Osteocyte (in vitro differentiated cells): ENCODE data around the gene AMDHD2. TPM values are rescaled to one million over a fixed set of nuclear protein-coding genes. Genes with fewer than 3 reads are reported as not detected.

ENCODE experiments used
- DNase-seq: peaks from one replicate; pipeline ENCODE4 v3.0.0; 2021; ENCODE audit warnings: mixed read lengths; ENCODE audit not compliant: unreplicated experiment; ENCODE audit errors: extremely low spot score
- H3K27ac Mint-ChIP-seq: one replicate; pipeline ENCODE4 v1.8.0; 2021; ENCODE audit warnings: mild to moderate bottlenecking, mixed read lengths; ENCODE audit not compliant: unreplicated experiment
- H3K27me3 Mint-ChIP-seq: one replicate; pipeline ENCODE4 v1.8.0; 2021; ENCODE audit warnings: mixed read lengths; ENCODE audit not compliant: unreplicated experiment
- H3K36me3 Mint-ChIP-seq: one replicate; pipeline ENCODE4 v1.8.0; 2021; ENCODE audit warnings: mixed read lengths; ENCODE audit not compliant: unreplicated experiment
- H3K4me1 Mint-ChIP-seq: one replicate; pipeline ENCODE4 v1.8.0; 2021; ENCODE audit warnings: mixed read lengths; ENCODE audit not compliant: unreplicated experiment
- H3K4me3 Mint-ChIP-seq: one replicate; pipeline ENCODE4 v1.8.0; 2021; ENCODE audit warnings: mild to moderate bottlenecking, moderate library complexity, mixed read lengths; ENCODE audit not compliant: unreplicated experiment
- H3K9me3 Mint-ChIP-seq: one replicate; pipeline ENCODE4 v1.8.0; 2021; ENCODE audit warnings: mixed read lengths; ENCODE audit not compliant: unreplicated experiment
- CTCF ChIP-seq: fragments of 200-600 bp; sonication (generic); IDR thresholded peaks from 2 replicates; pipeline ENCODE4 v1.5.0; 2021; ENCODE audit warnings: antibody characterized with exemption, mild to moderate bottlenecking, moderate library complexity
- total RNA-seq: library from RNA; stranded (reverse); gene quantifications from 2 replicates; pipeline ENCODE4 v1.2.1, GENCODE V29; 2021

Gene AMDHD2
- total RNA-seq, 1 donor from 2014 or later: 56.6 TPM

DNA sequence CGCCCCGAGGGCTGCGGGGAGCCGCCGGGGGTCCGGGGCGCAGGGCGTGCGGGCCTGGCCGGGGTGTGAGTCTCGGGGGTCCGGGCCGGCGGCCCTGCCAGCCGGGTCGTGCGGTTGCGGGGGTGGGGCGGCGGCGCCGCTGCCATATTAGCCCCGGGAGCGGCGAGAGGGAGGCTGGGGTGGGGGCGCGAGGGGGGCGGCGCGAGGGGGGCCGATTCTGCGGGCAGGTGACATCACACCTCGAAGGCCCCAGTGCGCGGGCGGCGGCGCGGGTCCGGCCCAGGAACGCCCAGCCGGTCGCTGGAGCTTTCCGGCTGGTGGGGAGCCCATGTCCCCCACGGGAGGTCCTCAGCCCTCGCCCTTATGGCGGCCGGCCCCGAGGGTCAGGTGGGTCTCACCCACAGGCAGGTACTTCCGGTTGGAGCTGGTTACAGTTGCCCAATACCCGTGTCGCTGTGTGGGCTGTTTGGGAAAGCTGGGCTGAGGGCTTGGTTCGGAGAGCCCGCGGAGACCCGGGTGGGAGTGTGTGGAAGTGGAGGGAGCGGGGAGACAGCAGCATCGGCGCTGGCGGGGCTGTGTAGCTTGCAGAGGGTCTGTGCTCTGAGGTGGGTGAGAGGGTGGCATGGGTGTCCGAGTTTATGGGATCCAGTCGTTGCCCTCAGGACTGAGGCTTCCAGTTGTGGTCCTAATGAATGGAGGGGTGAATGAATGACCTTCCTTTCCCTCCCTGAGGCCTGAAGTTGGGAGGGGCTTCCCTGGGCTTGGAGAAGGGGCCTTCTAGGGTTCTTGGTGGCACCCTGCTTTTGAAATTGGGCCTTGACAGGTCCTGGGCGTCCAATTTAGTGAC is 5.6 kb upstream of the AMDHD2 start:
- Mint-ChIP-seq H3K27ac (peak overlapping the region; percentile 87), H3K36me3 (peaks cover 4% of the 10 kb centered on the region), H3K4me1 (peaks cover 39% of the 10 kb centered on the region), H3K4me3 (peak overlapping the region; percentile 88), H3K27me3 (no peaks in the 10 kb centered on the region), H3K9me3 (no peaks in the 10 kb centered on the region)
- DNase-seq: no peak
- no peak for TF ChIP-seq CTCF

GRCh38 chr16:2515180-2515851 is 4.9 kb upstream of the AMDHD2 start:
- H3K9me3 Mint-ChIP-seq: no peaks in the 10 kb centered on the region
- peak overlapping the region; percentile 87 for H3K27ac Mint-ChIP-seq
- H3K36me3 Mint-ChIP-seq: peaks cover 4% of the 10 kb centered on the region
- no peaks in the 10 kb centered on the region for H3K27me3 Mint-ChIP-seq
- H3K4me1 Mint-ChIP-seq: peaks cover 43% of the 10 kb centered on the region
- peak overlapping the region; percentile 88 for H3K4me3 Mint-ChIP-seq
- DNase-seq: no peak
- no peak for TF ChIP-seq CTCF

DNA sequence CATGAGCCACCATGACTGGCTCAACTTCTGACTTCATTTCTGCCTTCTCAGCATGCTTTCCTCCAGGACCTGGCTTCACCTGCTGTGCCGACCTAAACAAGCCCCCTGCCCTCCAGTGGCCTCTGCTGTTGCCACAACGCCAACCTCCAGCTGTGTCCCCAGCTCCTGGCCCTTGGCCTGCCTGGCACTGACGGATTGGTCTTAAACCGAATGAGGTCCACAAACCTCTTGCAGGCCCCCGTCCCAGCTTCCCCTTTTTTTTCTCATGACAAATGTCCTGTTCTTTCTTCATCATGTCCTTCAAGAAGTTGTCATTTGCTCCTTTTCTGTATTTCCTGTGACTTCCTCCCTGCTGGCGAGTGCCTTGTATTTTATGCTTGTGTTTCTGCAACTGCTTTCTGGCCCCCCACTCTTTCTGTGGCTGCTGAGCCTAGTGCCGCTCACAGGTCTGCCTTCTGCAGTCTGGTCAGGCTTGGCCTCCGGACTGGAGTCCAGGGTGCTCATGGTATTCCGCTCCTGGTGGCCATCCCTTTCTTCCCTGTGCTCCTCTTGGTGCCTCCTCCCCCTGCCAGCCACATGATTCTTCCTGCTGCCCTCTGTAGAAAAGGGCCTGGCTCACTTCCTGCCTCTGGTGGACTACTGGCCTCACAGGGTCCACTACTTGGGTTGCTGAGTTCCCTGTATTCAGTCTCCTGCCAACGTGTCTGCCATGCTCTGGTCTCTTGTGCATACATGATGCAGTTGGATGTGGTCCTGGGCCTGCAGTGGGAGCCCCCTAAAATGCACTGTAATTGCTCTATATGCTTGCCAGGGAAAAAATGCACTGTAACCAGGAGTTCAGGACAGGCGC is 3.6 kb upstream of the AMDHD2 start:
- H3K27ac Mint-ChIP-seq: peak overlapping the region; percentile 86
- H3K9me3 Mint-ChIP-seq: no peaks in the 10 kb centered on the region
- peaks cover 49% of the 10 kb centered on the region for H3K4me1 Mint-ChIP-seq
- peak overlapping the region; percentile 88 for H3K4me3 Mint-ChIP-seq
- no peak for TF ChIP-seq CTCF
- H3K27me3 Mint-ChIP-seq: no peaks in the 10 kb centered on the region
- H3K36me3 Mint-ChIP-seq: peaks cover 4% of the 10 kb centered on the region
- no peak for DNase-seq

- Mint-ChIP-seq H3K27me3 (no peaks in the 10 kb centered on the region), H3K36me3 (peaks cover 4% of the 10 kb centered on the region), H3K9me3 (no peaks in the 10 kb centered on the region), H3K27ac (no peak overlapping the region), H3K4me3 (no peak overlapping the region), H3K4me1 (peaks cover 44% of the 10 kb centered on the region)
- DNase-seq: no peak
- no peak for TF ChIP-seq CTCF
These were observed 2.1 kb upstream of the AMDHD2 start for GRCh38 chr16:2517954-2518605.
